Kidney tubule cell (primary cell): ENCODE data around the gene MGRN1.
"Not testable (repeated sequence)": the region's sequence is repeated elsewhere in the genome, so short reads cannot be mapped to it uniquely, and the experiment has no call there.

ENCODE experiments used
- DNase-seq: peaks from one replicate; pipeline ENCODE4 v3.0.0-alpha.2; 2018; ENCODE audit warnings: low spot score

Gene MGRN1

DNA sequence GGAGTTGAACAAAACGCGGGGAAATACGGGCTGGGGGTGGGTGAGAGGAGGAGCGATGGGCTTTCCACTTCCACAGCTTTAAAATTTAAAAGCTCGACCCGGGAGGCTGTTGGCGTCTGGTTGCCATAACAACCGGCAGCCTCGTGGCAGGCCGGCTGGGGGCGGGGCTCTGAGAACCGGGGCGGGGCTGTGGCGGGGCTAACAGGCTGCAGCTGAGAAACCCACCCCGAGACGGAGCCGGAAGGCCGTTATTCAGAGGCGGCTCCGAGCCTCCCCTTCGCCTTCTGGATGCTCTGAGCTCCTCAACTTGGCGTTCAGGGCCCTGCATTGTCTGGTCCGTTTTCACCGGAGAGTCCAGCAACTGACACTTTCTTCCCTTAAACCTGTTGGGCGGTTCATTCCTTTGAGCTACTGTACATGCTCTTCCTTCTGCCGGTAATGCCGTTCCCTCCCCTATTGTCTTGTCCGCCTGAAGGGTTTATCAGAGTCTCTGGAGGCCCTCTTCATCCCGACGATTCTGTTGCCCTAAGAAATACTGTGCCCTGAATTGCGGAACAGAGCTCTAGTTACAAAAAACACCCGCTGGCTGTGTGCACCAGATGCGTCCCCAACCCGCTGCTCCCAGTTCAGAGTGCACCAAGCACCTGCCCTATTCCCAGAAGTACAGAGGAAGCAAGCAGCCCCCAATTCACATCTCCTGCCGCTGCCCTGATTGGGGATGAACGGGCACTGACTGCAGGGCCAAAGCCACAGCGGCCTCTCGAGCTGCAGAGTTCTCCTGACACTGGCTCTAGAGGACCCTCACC, 110.3 kb downstream of the MGRN1 start:
- DNase-seq: peak; percentile 78

- DNase-seq: no peak
Measured at GRCh38 chr16:4736546-4736945, 111.9 kb downstream of the MGRN1 start.

GRCh38 chr16:4737545-4737944, 112.9 kb downstream of the MGRN1 start:
- no peak for DNase-seq

GRCh38 chr16:4738370-4738769, 113.7 kb downstream of the MGRN1 start:
- DNase-seq: not testable (repeated sequence)
